Neural progenitor cell (in vitro differentiated cells): ENCODE results near the gene CCDC3.

ENCODE experiments used
- CTCF ChIP-seq: fragments of 200-600 bp; sonication (generic); IDR thresholded peaks from 2 replicates; pipeline ENCODE4 v1.5.1; 2017; ENCODE audit warnings: antibody characterized with exemption, mild to moderate bottlenecking
- EZH2 ChIP-seq: fragments of 200-600 bp; sonication (generic); IDR thresholded peaks from 2 replicates; pipeline ENCODE4 v1.6.1; 2017; ENCODE audit warnings: antibody characterized with exemption, mild to moderate bottlenecking, moderate library complexity
- EZH2phosphoT487 ChIP-seq: fragments of 200-600 bp; sonication (generic); IDR thresholded peaks from 2 replicates; pipeline ENCODE4 v1.6.1; 2017; ENCODE audit warnings: antibody characterized with exemption

GRCh38 chr10:12921163-12921562 is 80.3 kb downstream of the CCDC3 start:
- TF ChIP-seq CTCF (no peak), EZH2 (no peak), EZH2phosphoT487 (no peak)
